Activated CD4-positive, alpha-beta T cell treated with anti-CD3 and anti-CD28 coated beads, Interleukin-2, amount 10 ng/mL, durations not matched to agents 7 days and 5 days (primary cell): ENCODE data around the gene CLHC1. TPM values are rescaled to one million over a fixed set of nuclear protein-coding genes. Genes with fewer than 3 reads are reported as not detected.
"Not testable (repeated sequence)": the region's sequence is repeated elsewhere in the genome, so short reads cannot be mapped to it uniquely, and the experiment has no call there.

Experiments
- CTCF ChIA-PET: fragments of 350-600 bp; sonication (Branson Sonifier 250); formaldehyde crosslinking; loops from one replicate; lab custom pipeline; 2021; ENCODE audit warnings: antibody characterized with exemption; lab: Charles Lee
- POLR2A ChIA-PET: fragments of 350-600 bp; sonication (Branson Sonifier 250); formaldehyde crosslinking; loops from one replicate; lab custom pipeline; 2021; ENCODE audit warnings: antibody characterized with exemption; lab: Charles Lee
- DNase-seq: peaks from one replicate; pipeline ENCODE4 v3.0.0-alpha.2; 2020
- H3K27ac Mint-ChIP-seq: one replicate; pipeline ENCODE4 v1.8.0; 2021; ENCODE audit warnings: mild to moderate bottlenecking, moderate library complexity, mixed read lengths
- H3K27me3 Mint-ChIP-seq: one replicate; pipeline ENCODE4 v1.8.0; 2021; ENCODE audit warnings: mixed read lengths
- H3K36me3 Mint-ChIP-seq: one replicate; pipeline ENCODE4 v1.8.0; 2021; ENCODE audit warnings: low read depth, mixed read lengths
- H3K4me1 Mint-ChIP-seq: one replicate; pipeline ENCODE4 v1.8.0; 2021; ENCODE audit warnings: mixed read lengths
- H3K4me3 Mint-ChIP-seq: one replicate; pipeline ENCODE4 v1.8.0; 2021; ENCODE audit warnings: mild to moderate bottlenecking, moderate library complexity, mixed read lengths
- H3K9me3 Mint-ChIP-seq: one replicate; pipeline ENCODE4 v1.8.0; 2021; ENCODE audit warnings: mixed read lengths
- total RNA-seq, 2 experiments: library from RNA; stranded (reverse); gene quantifications; one replicate each; pipeline ENCODE4 v1.2.3, GENCODE V29; 2021

The CLHC1 gene
- total RNA-seq, 2 experiments from 2014 or later, result 9.6 to 11.2 TPM

- peak overlapping the region; percentile 47 for H3K4me3 Mint-ChIP-seq
- H3K27me3 Mint-ChIP-seq, result no peaks in the 10 kb centered on the region
- H3K36me3 Mint-ChIP-seq, result peaks cover 27% of the 10 kb centered on the region
- peaks cover 40% of the 10 kb centered on the region for H3K4me1 Mint-ChIP-seq
- H3K9me3 Mint-ChIP-seq, result no peaks in the 10 kb centered on the region
- peak overlapping the region; percentile 83 for H3K27ac Mint-ChIP-seq
- ChIA-PET POLR2A (no interaction called here), CTCF (no interaction called here)
- DNase-seq, result no peak
Observed at GRCh38 chr2:55228226-55228563, 3.9 kb downstream of the CLHC1 start.

GRCh38 chr2:55227437-55228225 lies 4.5 kb downstream of the CLHC1 start:
- H3K9me3 Mint-ChIP-seq, DNase-seq, H3K27me3 Mint-ChIP-seq, CTCF ChIA-PET, POLR2A ChIA-PET: not testable (repeated sequence)
- Mint-ChIP-seq H3K4me1 (peaks cover 41% of the 10 kb centered on the region), H3K4me3 (peak overlapping the region; percentile 47), H3K27ac (peak overlapping the region; percentile 83), H3K36me3 (peaks cover 23% of the 10 kb centered on the region)

DNA sequence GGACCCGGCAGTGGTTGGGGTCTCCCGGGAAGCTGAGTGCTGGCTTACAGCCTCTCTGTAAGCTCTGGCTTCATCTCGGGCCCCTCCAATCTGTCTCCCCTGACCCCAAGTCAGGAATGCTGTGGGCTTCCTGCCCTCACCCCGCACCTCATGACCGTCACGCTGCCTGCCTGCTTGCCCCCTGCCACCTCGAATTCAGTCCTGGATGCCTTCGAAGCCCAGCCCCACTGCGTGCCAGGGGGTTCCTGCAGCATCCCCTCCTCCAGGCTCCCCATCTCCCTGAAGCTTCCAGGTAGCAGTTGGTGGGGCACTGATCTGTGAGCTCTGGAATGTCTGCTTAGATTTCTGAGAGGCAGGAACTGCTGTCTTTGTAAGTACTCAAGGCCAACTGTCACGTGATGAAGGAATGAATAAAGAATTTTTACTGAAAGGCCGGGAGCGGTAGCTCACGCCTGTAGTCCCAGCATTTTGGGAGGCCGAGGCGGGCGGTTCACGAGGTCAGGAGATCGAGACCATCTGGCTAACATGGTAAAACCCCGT lies 6.5 kb downstream of the CLHC1 start:
- H3K4me1 Mint-ChIP-seq, result peaks cover 47% of the 10 kb centered on the region
- H3K27me3 Mint-ChIP-seq, result no peaks in the 10 kb centered on the region
- no peak overlapping the region for H3K4me3 Mint-ChIP-seq
- H3K27ac Mint-ChIP-seq, result no peak overlapping the region
- CTCF ChIA-PET, result interaction anchor here (1.8 kb wide), 1 partner anchor 12 kb away, joined by 3 read pairs; no protein-coding TSS in a partner anchor
- H3K9me3 Mint-ChIP-seq, result no peaks in the 10 kb centered on the region
- POLR2A ChIA-PET, result no interaction called here
- no peak for DNase-seq
- peaks cover 22% of the 10 kb centered on the region for H3K36me3 Mint-ChIP-seq

DNA sequence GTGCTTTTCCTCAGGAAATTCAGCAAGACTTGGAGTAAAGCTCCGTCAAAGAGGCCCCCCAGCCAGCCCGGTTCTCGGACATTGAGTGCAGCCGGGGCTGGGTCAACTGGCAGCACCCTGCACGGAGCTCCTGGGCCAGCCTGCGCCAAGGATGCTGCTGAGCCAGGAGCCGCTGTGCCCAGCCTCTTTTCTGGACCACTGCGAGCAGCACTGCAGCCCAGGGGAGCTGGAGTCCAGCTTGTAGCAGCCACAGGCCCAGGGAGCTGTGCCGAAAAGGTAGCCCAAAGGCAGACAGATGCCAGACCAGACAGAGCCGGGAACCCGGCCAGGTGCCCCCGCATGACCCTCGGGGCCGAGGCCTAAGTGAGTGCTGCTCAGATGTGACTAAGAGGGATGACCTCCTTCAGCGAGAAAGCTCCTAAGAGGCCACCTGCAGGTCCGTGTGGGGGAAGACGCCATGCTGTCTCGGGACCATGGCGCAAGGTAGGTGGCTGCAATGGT lies 7.3 kb downstream of the CLHC1 start:
- H3K27me3 Mint-ChIP-seq, result no peaks in the 10 kb centered on the region
- H3K27ac Mint-ChIP-seq, result no peak overlapping the region
- no peak for DNase-seq
- H3K36me3 Mint-ChIP-seq, result peaks cover 16% of the 10 kb centered on the region
- CTCF ChIA-PET, result interaction anchor here (1.0 to 1.8 kb wide), 3 partner anchors 8 to 215 kb away, joined by 3 read pairs; partner anchors contain the start of gene RPS27A
- peaks cover 40% of the 10 kb centered on the region for H3K4me1 Mint-ChIP-seq
- POLR2A ChIA-PET, result no interaction called here
- H3K4me3 Mint-ChIP-seq, result no peak overlapping the region
- H3K9me3 Mint-ChIP-seq, result no peaks in the 10 kb centered on the region

GRCh38 chr2:55223958-55224760 lies 7.9 kb downstream of the CLHC1 start:
- Mint-ChIP-seq H3K36me3 (peaks cover 14% of the 10 kb centered on the region), H3K9me3 (no peaks in the 10 kb centered on the region), H3K27ac (peak overlapping the region; percentile 92), H3K4me1 (peaks cover 37% of the 10 kb centered on the region), H3K4me3 (peak overlapping the region; percentile 74), H3K27me3 (no peaks in the 10 kb centered on the region)
- no peak for DNase-seq
- ChIA-PET CTCF (interaction anchor here (0.6 to 1.8 kb wide), 5 partner anchors 9 to 214 kb away, joined by 3 read pairs; partner anchors contain the start of gene RPS27A), POLR2A (interaction anchor here (0.7 kb wide), 1 partner anchor 350 kb away, joined by 5 read pairs; no protein-coding TSS in a partner anchor)

DNA sequence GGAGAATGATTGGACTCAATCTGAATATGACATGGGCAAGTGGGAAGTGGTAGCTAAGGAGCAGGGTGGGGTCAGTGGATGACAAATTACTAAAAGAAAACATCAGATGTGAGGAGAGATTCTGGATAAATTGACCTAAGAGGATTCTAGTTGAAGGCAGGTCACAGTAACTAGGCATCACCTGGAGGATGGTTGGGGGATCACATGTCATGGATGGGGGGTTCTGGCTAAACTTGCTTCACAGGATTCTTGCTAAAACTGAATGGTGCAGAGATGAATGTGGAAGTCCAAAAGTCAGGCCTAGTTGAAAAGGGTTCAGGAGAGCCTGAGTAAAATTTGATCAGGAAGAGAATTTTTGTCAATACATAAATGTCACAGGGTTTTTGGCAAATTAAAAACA lies 18.3 kb downstream of the CLHC1 start:
- H3K4me3 Mint-ChIP-seq, result no peak overlapping the region
- H3K4me1 Mint-ChIP-seq, result no peaks in the 10 kb centered on the region
- no peak for DNase-seq
- H3K9me3 Mint-ChIP-seq, result no peaks in the 10 kb centered on the region
- H3K27me3 Mint-ChIP-seq, result peaks cover 2% of the 10 kb centered on the region
- ChIA-PET POLR2A (no interaction called here), CTCF (interaction anchor here (1.2 kb wide), 1 partner anchor 11 kb away, joined by 3 read pairs; no protein-coding TSS in a partner anchor)
- H3K27ac Mint-ChIP-seq, result no peak overlapping the region
- H3K36me3 Mint-ChIP-seq, result peaks cover 3% of the 10 kb centered on the region

DNA sequence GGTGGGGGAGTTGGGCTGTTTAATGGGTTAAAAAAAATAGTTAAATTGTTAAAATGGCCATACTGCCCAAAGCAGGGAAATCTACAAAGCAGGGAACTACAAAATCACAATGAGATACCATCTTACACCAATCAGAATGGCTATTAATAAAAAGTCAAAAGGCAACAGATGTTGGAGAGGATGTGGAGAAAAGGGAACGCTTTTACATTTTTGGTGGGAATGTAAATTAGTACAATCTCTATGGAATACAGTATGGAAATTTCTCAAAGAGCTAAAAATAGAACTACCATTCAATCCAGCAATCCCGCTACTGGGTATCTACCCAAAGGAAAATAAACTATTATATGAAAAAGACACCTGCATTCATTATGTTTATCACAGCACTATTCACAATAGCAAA lies 27.1 kb downstream of the CLHC1 start:
- Mint-ChIP-seq H3K4me1 (no peaks in the 10 kb centered on the region), H3K9me3 (peaks cover 6% of the 10 kb centered on the region), H3K36me3 (peaks cover 23% of the 10 kb centered on the region), H3K27ac (no peak overlapping the region), H3K4me3 (no peak overlapping the region), H3K27me3 (no peaks in the 10 kb centered on the region)
- DNase-seq, result no peak
- ChIA-PET CTCF (interaction anchor here (0.6 kb wide), 1 partner anchor 57 kb away, joined by 3 read pairs; no protein-coding TSS in a partner anchor), POLR2A (no interaction called here)

- no peak overlapping the region for H3K27ac Mint-ChIP-seq
- ChIA-PET POLR2A (no interaction called here), CTCF (no interaction called here)
- H3K4me1 Mint-ChIP-seq, result no peaks in the 10 kb centered on the region
- no peaks in the 10 kb centered on the region for H3K27me3 Mint-ChIP-seq
- peaks cover 25% of the 10 kb centered on the region for H3K36me3 Mint-ChIP-seq
- H3K9me3 Mint-ChIP-seq, result peaks cover 8% of the 10 kb centered on the region
- no peak overlapping the region for H3K4me3 Mint-ChIP-seq
- DNase-seq, result no peak
Observed at GRCh38 chr2:55204536-55204935, 27.6 kb downstream of the CLHC1 start.

DNA sequence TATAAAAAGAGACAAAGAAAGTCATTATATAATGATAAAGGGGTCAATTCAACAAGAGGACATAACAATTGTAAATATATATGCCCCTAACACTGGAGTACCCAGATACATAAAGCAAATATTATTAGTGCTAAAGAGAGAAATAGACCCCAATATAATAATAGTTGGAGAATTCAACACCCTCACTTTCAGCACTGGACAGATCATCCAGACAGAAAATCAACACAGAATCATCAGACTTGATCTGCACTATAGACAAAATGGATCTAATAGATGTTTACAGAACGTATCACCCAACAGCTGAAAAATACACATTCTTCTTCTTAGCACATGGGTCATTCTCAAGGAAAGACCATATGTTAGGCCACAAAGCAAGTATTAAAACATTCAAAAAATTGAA lies 31.7 kb downstream of the CLHC1 start:
- Mint-ChIP-seq H3K4me3 (no peak overlapping the region), H3K36me3 (peaks cover 43% of the 10 kb centered on the region), H3K27me3 (no peaks in the 10 kb centered on the region), H3K9me3 (peaks cover 13% of the 10 kb centered on the region), H3K27ac (no peak overlapping the region), H3K4me1 (no peaks in the 10 kb centered on the region)
- POLR2A ChIA-PET, result no interaction called here
- no peak for DNase-seq
- CTCF ChIA-PET, result no interaction called here

DNA sequence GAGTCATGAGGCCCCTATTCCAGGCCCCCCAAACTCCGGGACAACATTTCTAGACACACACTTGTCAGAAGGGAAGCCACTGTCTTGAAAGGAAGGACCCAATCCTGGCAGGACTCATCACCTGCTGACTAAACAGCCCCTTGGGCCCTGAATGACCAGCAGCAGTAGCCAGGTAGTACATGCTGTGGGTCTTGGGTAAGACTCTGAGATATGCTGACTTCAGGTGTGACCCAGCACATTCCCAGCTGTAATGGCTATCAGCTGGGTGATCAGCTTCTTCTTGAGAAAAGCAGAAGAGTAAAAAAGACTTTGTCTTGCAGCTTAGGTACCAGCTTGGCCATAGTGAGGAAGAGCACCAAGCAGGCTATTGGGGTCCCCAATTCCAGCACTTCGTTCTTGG lies 35.6 kb downstream of the CLHC1 start:
- Mint-ChIP-seq H3K36me3 (peaks cover 31% of the 10 kb centered on the region), H3K9me3 (peaks cover 9% of the 10 kb centered on the region), H3K27ac (no peak overlapping the region), H3K4me1 (no peaks in the 10 kb centered on the region), H3K27me3 (no peaks in the 10 kb centered on the region), H3K4me3 (no peak overlapping the region)
- ChIA-PET CTCF (interaction anchor here (0.6 kb wide), 1 partner anchor 442 kb away, joined by 3 read pairs; no protein-coding TSS in a partner anchor), POLR2A (no interaction called here)
- no peak for DNase-seq

DNA sequence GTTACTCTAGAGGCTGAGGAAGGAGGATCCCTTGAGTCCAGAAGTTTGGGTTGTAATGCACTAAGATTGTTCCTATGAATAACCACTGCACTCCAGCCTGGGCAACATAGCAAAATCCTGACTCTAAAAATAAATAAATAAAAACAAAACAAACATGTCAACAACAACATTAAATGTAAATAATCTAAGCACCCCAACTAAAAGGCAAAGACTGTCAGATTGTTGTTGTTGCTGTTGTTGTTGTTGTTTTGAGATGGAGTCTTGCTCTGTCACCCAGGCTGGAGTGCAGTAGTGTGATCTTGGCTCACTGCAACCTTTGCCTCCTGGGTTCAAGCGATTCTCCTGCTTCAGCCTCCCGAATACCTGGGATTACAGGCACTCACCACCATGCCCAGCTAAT lies 40.2 kb downstream of the CLHC1 start:
- H3K27me3 Mint-ChIP-seq, H3K4me1 Mint-ChIP-seq, CTCF ChIA-PET, POLR2A ChIA-PET, H3K4me3 Mint-ChIP-seq, DNase-seq, H3K27ac Mint-ChIP-seq, H3K9me3 Mint-ChIP-seq: not testable (repeated sequence)
- H3K36me3 Mint-ChIP-seq, result peaks cover 11% of the 10 kb centered on the region

DNA sequence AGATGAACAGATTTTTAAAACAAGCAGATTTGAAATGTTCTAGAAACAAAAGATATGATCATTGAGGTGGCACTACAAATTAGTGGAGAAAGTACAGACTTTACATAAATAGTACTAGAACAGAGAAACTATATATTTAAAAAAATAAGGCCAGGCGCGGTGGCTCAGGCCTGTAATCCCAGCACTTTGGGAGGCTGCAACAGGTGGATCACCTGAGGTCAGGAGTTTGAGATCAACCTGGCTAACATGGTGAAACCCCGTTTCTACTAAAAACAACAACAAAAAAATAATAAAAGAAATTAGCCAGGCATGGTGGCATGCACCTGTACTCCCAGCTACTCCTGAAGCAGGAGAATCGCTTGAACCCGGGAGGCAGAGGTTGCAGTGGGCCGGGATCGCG lies 45.3 kb downstream of the CLHC1 start:
- H3K36me3 Mint-ChIP-seq, DNase-seq, CTCF ChIA-PET, H3K27ac Mint-ChIP-seq, H3K4me1 Mint-ChIP-seq, H3K27me3 Mint-ChIP-seq, H3K9me3 Mint-ChIP-seq, H3K4me3 Mint-ChIP-seq, POLR2A ChIA-PET: not testable (repeated sequence)

GRCh38 chr2:55180374-55180773 lies 51.7 kb downstream of the CLHC1 start:
- Mint-ChIP-seq H3K4me1 (peaks cover 2% of the 10 kb centered on the region), H3K27ac (no peak overlapping the region), H3K9me3 (no peaks in the 10 kb centered on the region), H3K27me3 (no peaks in the 10 kb centered on the region), H3K4me3 (no peak overlapping the region), H3K36me3 (no peaks in the 10 kb centered on the region)
- ChIA-PET CTCF (no interaction called here), POLR2A (no interaction called here)
- DNase-seq, result no peak
